GM12878 (cell line): Measurements from ENCODE around the gene SOBP. TPM values are rescaled to one million over a fixed set of nuclear protein-coding genes. Genes with fewer than 3 reads are reported as not detected.

Source experiments
- ATAC-seq: fragments of 200-7000 bp; cut with Tn5 transposase; 3 replicates; pipeline ENCODE4 v1.9.1; 2020; ENCODE audit warnings: mild to moderate bottlenecking, moderate library complexity
- BruUV-seq: library from RNA; stranded (reverse); fragments of 400-500 nt; replicated peaks from 2 replicates; lab custom pipeline; 2021; lab: Mats Ljungman, UMichigan
- CTCF ChIA-PET: fragments of 300-600 bp; sonication (Branson Sonifier 250); formaldehyde crosslinking; extraction: SDS; loops from one replicate; lab custom pipeline; 2021; ENCODE audit warnings: inconsistent platforms; lab: Yijun Ruan, JAX
- POLR2A ChIA-PET: fragments of 350-600 bp; formaldehyde crosslinking; extraction: SDS; loops from one replicate; lab custom pipeline; 2021; ENCODE audit warnings: inconsistent platforms; lab: Charles Lee
- RAD21 ChIA-PET: fragments of 300-600 bp; sonication (Branson Sonifier 250); formaldehyde crosslinking; loops from one replicate; lab custom pipeline; 2023; ENCODE audit warnings: antibody characterized with exemption; ENCODE audit not compliant: unreplicated experiment; lab: Charles Lee
- SMC1A ChIA-PET: fragments of 300-600 bp; sonication (Branson Sonifier 250); formaldehyde crosslinking; loops from one replicate; lab custom pipeline; 2023; ENCODE audit not compliant: unreplicated experiment, uncharacterized antibody; lab: Charles Lee
- DNase-seq: peaks from one replicate; pipeline ENCODE4 v3.0.0-alpha.2; 2011; ENCODE audit warnings: low read depth, low spot score
- FAIRE-seq: peaks from 3 replicates; lab custom pipeline; 2011; peaks lifted over from hg19 to GRCh38; lab: Jason Lieb, UNC
- H2AFZ ChIP-seq: 2 replicates; pipeline ENCODE4 v1.6.0; 2011; ENCODE audit warnings: low read depth, low read length, control low read depth; ENCODE audit not compliant: control insufficient read depth
- H3K27ac ChIP-seq: 2 replicates; pipeline ENCODE4 v1.5.1; 2011; ENCODE audit warnings: control low read depth; ENCODE audit not compliant: control insufficient read depth, insufficient read depth
- H3K27me3 ChIP-seq, 2 experiments: replicated peaks in 1 of 2; 2 replicates each; pipeline versions ENCODE4 v1.6.0 to v1.6.1; 2011; ENCODE audit warnings: low read length in 1 of 2; ENCODE audit not compliant: control insufficient read depth in 2 of 2, insufficient read depth in 2 of 2
- H3K36me3 ChIP-seq, 2 experiments: 2 replicates each; pipeline ENCODE4 v1.5.1; 2011; ENCODE audit warnings: low read length in 1 of 2; ENCODE audit not compliant: control insufficient read depth in 2 of 2, insufficient read depth in 2 of 2
- H3K4me1 ChIP-seq: 2 replicates; pipeline ENCODE4 v1.6.1; 2011; ENCODE audit warnings: mild to moderate bottlenecking, low read length, moderate library complexity, mixed read lengths; ENCODE audit not compliant: control insufficient read depth, insufficient read depth
- H3K4me2 ChIP-seq: 2 replicates; pipeline ENCODE4 v1.6.0; 2011; ENCODE audit warnings: control low read depth; ENCODE audit not compliant: control insufficient read depth, insufficient read depth
- H3K4me3 ChIP-seq: fragments of 200-600 bp; sonication (generic); 2 replicates; pipeline ENCODE4 v1.5.1; 2016
- H3K79me2 ChIP-seq: 2 replicates; pipeline ENCODE4 v1.6.0; 2011; ENCODE audit warnings: low read length; ENCODE audit not compliant: control insufficient read depth, insufficient read depth
- H3K9ac ChIP-seq: 2 replicates; pipeline ENCODE4 v1.8.0; 2011; ENCODE audit warnings: low read length, control low read depth, mixed read lengths; ENCODE audit not compliant: control insufficient read depth, insufficient read depth
- H3K9me3 ChIP-seq: replicated peaks from 3 replicates; pipeline ENCODE4 v1.5.1; 2011; ENCODE audit warnings: mild to moderate bottlenecking, low read length; ENCODE audit not compliant: control insufficient read depth, insufficient read depth
- H4K20me1 ChIP-seq: 2 replicates; pipeline ENCODE4 v1.6.0; 2011; ENCODE audit not compliant: control insufficient read depth, insufficient read depth
- BRCA1 ChIP-seq: IDR thresholded peaks from 2 replicates; pipeline ENCODE4 v1.6.1; 2011; ENCODE audit warnings: low read depth, low read length, improper control_type of control experiment
- HDGF ChIP-seq: fragments of 450-650 bp; IDR thresholded peaks from 2 replicates; pipeline ENCODE4 v1.6.1; 2016; ENCODE audit warnings: antibody characterized with exemption
- YY1 ChIP-seq: IDR thresholded peaks from 2 replicates; pipeline ENCODE4 v1.6.1; 2011; ENCODE audit warnings: low read depth, mild to moderate bottlenecking, low read length
- WGBS: methylation state at CpG from one replicate; pipeline ENCODE4 v1.1.6; 2016; ENCODE audit warnings: low lambda C conversion rate; ENCODE audit not compliant: insufficient replicate concordance, insufficient coverage; ENCODE audit errors: missing lambda C conversion rate; 5-methylcytosine and 5-hydroxymethylcytosine counted together
- in situ Hi-C: fragments of 300-500 bp; cut with MboI; formaldehyde crosslinking; loops from 9 replicates; pipeline ENCODE4 v1.14.3; 2018; ENCODE audit warnings: mixed read lengths
- intact Hi-C: fragments of 100-400 bp; cut with micrococcal nuclease; formaldehyde crosslinking; loops from one replicate; pipeline ENCODE4 v1.14.2; 2022; ENCODE audit not compliant: unreplicated experiment
- polyA plus RNA-seq, 11 experiments: library from polyadenylated mRNA; depleted of rRNA in 4 of 11; unstranded in 6 of 11; stranded (reverse) in 5 of 11; fragments of >200 nt; fragmentation: Nextera tagmentation in 4 of 11; fragmentation: Illumina TruSeq in 1 of 11; extraction: Ambion mirVana in 4 of 11; extraction: Trizol in 1 of 11; gene quantifications; 1 replicate in 1 of 11; 2 replicates in 10 of 11; pipeline versions ENCODE4 v1.2.1 to v1.2.3, GENCODE V29; 2011 to 2016; ENCODE audit warnings: inconsistent platforms in 2 of 11, missing spikeins in 2 of 11, low read depth in 1 of 11
- total RNA-seq, 4 experiments: library from RNA; depleted of rRNA in 3 of 4; stranded (reverse); fragments of >200 nt in 3 of 4; fragmentation: Illumina TruSeq in 1 of 4; extraction: Trizol in 1 of 4; gene quantifications; 2 replicates each; pipeline versions ENCODE4 v1.2.1 to v1.2.3, GENCODE V29; 2013 to 2021
- TF ChIP-seq, protein P1 (sequence below): fragments of 450-650 bp; IDR thresholded peaks from 2 replicates; pipeline ENCODE4 v1.6.1; 2017; ENCODE audit warnings: antibody characterized with exemption, mild to moderate bottlenecking, moderate library complexity

The SOBP gene
- total and polyA plus RNA-seq, 10 of the 15 experiments (the other 5 are each of a cell fraction or from before 2014, with no cell fraction given): 0.49 to 1.9 (median 0.78) TPM

DNA sequence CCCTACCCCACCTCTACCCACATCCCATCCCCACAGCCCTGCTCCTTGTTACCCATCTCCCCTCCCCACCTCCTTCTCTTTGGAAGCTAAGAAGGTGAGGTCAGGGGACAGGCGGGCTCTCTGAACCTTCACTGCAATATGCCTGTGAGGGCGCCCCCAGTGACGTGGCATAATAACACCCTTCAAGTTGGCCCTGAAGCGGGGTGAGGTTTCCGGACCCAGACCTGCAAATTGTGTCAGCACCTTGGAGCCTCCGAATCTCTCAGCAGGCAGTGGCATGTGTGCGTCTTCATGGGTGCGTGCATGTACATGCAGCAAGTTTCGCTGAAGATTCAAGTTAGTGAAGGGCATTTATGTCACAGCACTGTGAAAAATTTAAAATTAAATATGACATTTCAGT, 114.6 kb downstream of the SOBP start (continued):
- TF ChIP-seq, protein P1, sequence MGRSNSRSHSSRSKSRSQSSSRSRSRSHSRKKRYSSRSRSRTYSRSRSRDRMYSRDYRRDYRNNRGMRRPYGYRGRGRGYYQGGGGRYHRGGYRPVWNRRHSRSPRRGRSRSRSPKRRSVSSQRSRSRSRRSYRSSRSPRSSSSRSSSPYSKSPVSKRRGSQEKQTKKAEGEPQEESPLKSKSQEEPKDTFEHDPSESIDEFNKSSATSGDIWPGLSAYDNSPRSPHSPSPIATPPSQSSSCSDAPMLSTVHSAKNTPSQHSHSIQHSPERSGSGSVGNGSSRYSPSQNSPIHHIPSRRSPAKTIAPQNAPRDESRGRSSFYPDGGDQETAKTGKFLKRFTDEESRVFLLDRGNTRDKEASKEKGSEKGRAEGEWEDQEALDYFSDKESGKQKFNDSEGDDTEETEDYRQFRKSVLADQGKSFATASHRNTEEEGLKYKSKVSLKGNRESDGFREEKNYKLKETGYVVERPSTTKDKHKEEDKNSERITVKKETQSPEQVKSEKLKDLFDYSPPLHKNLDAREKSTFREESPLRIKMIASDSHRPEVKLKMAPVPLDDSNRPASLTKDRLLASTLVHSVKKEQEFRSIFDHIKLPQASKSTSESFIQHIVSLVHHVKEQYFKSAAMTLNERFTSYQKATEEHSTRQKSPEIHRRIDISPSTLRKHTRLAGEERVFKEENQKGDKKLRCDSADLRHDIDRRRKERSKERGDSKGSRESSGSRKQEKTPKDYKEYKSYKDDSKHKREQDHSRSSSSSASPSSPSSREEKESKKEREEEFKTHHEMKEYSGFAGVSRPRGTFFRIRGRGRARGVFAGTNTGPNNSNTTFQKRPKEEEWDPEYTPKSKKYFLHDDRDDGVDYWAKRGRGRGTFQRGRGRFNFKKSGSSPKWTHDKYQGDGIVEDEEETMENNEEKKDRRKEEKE: no peak
- no peak for TF ChIP-seq BRCA1

DNA sequence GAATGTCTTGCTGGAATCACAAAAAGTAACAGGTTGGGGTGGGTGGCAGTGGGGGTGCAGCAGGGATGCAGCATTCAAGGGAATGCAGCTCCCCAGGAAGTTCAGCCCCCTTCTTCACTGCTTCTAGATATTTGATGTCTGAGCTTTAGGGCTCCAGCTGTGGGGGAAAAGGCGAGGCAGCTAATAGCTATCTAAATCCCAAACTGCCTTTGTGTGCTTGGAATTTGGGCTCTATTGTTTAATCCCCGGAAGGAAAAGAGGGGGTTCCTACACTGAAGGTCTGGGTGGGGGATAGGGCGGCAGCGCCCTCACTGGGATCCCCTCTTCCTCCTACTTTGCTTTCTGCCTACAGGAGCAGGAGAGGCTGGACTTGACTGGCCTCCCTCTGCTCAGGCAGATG, 116.5 kb downstream of the SOBP start:
- H3K4me1 ChIP-seq: no peaks in the 10 kb centered on the region

More for the DNA sequence above, 116.5 kb downstream of the SOBP start:
- ChIA-PET RAD21 (no interaction called here), POLR2A (no interaction called here), SMC1A (interaction anchor here (1.2 kb wide), 2 partner anchors 18 to 20 kb away, joined by 3 read pairs; no protein-coding TSS in a partner anchor), CTCF (interaction anchor here (1.0 kb wide), 1 partner anchor 66 kb away, joined by 3 read pairs; no protein-coding TSS in a partner anchor)
- Histone ChIP-seq H3K9me3 (no peaks in the 10 kb centered on the region), H3K27ac (no peak overlapping the region), H3K4me2 (no peak overlapping the region), H3K4me3 (no peak overlapping the region), H3K9ac (no peak overlapping the region), H3K36me3 (no peaks in the 10 kb centered on the region), H3K27me3 (no peaks in the 10 kb centered on the region; a peak in 1 of 4 replicates), H2AFZ (no peak overlapping the region), H4K20me1 (no peaks in the 10 kb centered on the region), H3K79me2 (no peaks in the 10 kb centered on the region)
- intact Hi-C loops: no loop called here
- ATAC-seq (no peak), DNase-seq (no peak), FAIRE-seq (no peak)
- no peak for TF ChIP-seq YY1
- no peak for TF ChIP-seq HDGF
- BruUV-seq: no TSS peak
- in situ Hi-C loops: no loop called here
- 41% methylated on average over 4 of the region's 4 CpGs for WGBS
